OCI-LY1 (cell line): ENCODE results near the gene ETNK2.

Experiments
- EZH2 ChIP-seq: fragments of 200-600 bp; sonication (generic), shearing (Covaris generic); IDR thresholded peaks from 2 replicates; pipeline ENCODE4 v1.8.0; 2017; ENCODE audit warnings: borderline replicate concordance, mixed run types, mild to moderate bottlenecking, antibody characterized with exemption, low read length, moderate library complexity, mixed read lengths
- TF ChIP-seq, protein P1 (sequence below): fragments of 200-600 bp; sonication (generic), shearing (Covaris generic); IDR thresholded peaks from 2 replicates; pipeline ENCODE4 v1.5.1; 2017; ENCODE audit warnings: mild to moderate bottlenecking, antibody characterized with exemption, low read length, moderate library complexity, mixed read lengths

DNA sequence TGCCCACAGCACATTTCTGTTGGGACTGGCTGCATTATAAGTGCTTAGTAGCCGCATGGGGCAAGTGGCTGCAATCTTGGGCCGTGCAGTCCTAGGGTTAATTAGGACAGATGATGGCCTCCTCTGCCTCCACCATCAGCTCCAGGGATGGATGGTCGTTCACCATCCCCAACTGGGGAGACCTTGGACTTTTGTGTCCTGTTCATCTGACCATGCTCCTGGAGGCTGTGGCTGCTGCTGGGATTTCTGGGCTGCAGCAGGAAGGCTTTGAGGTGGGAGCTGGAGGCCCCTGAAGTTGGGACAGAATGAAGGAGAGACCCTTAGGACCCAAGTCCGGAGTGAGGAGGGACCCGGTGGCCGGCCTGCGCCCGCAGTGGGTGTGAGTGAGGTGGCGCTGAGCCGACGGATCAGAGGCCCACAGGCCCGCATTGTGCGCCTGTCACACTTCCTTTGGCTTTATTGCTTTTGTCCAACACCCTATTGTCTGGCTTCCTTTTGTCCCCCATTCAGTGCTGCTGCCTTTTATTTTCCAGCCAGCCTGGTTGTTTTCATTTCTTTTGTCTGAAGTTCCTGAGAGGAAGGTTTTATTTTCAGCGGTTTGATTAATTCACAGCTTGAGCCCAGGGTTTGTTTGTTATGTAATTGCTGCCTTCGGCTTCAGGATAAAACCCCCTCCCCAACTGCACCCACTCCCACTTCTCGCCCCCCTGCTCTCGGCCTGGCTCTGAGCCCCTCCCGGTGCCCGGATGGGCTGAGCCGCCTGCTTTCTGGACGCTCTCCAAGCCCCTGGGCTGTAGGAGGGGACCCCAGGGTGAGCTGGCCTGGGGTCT lies 43.3 kb downstream of the ETNK2 start:
- TF ChIP-seq, protein P1, sequence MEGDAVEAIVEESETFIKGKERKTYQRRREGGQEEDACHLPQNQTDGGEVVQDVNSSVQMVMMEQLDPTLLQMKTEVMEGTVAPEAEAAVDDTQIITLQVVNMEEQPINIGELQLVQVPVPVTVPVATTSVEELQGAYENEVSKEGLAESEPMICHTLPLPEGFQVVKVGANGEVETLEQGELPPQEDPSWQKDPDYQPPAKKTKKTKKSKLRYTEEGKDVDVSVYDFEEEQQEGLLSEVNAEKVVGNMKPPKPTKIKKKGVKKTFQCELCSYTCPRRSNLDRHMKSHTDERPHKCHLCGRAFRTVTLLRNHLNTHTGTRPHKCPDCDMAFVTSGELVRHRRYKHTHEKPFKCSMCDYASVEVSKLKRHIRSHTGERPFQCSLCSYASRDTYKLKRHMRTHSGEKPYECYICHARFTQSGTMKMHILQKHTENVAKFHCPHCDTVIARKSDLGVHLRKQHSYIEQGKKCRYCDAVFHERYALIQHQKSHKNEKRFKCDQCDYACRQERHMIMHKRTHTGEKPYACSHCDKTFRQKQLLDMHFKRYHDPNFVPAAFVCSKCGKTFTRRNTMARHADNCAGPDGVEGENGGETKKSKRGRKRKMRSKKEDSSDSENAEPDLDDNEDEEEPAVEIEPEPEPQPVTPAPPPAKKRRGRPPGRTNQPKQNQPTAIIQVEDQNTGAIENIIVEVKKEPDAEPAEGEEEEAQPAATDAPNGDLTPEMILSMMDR = no peak
- TF ChIP-seq EZH2 = no peak
